GM21786 (cell line): Measurements from ENCODE around the gene GABRB1.

Experiments
- ATAC-seq: cut with Tn5 transposase; IDR thresholded peaks from one replicate; pipeline ENCODE4 v1.9.1; 2021; ENCODE audit not compliant: unreplicated experiment

Gene GABRB1

GRCh38 chr4:47463235-47463956 lies 432.0 kb downstream of the GABRB1 start, which contains the start of gene COMMD8:
COMMD8 (minus strand) TSS chr4:47463702; CDS start chr4:47463651, 51 bp downstream.
- peak; percentile 89 for ATAC-seq

- peak; percentile 20 for ATAC-seq
Measured at GRCh38 chr4:47465004-47465403, 433.6 kb downstream of the GABRB1 start.

GRCh38 chr4:47466056-47466785 lies 434.9 kb downstream of the GABRB1 start:
- ATAC-seq: no peak

GRCh38 chr4:47468706-47469365 lies 437.5 kb downstream of the GABRB1 start:
- ATAC-seq: no peak

- ATAC-seq: no peak
Measured at GRCh38 chr4:47469951-47470350, 438.6 kb downstream of the GABRB1 start.

- ATAC-seq: no peak
Measured at GRCh38 chr4:47471064-47471463, 439.7 kb downstream of the GABRB1 start.

- no peak for ATAC-seq
Measured at GRCh38 chr4:47471591-47471990, 440.2 kb downstream of the GABRB1 start.

GRCh38 chr4:47473141-47473750 lies 441.9 kb downstream of the GABRB1 start:
- ATAC-seq: no peak

- ATAC-seq: no peak
Measured at GRCh38 chr4:47474799-47475198, 443.4 kb downstream of the GABRB1 start.

- ATAC-seq: no peak
Measured at GRCh38 chr4:47475411-47475810, 444.0 kb downstream of the GABRB1 start.
